NOMO-1 treated with DMSO at 0.1 percent for 48 hours (cell line): ENCODE data around the gene LOX.
"Not testable (repeated sequence)": the region's sequence is repeated elsewhere in the genome, so short reads cannot be mapped to it uniquely, and the experiment has no call there.

Experiments used
- DNase-seq: peaks from one replicate; lab custom pipeline; 2025; ENCODE audit not compliant: unreplicated experiment; lab: John Stamatoyannopoulos, UW

The LOX gene

GRCh38 chr5:122099060-122099790 is 21.2 kb upstream of the LOX start:
- no peak for DNase-seq

GRCh38 chr5:122097391-122097790 is 19.3 kb upstream of the LOX start:
- DNase-seq: no peak

GRCh38 chr5:122095158-122095557 is 17.1 kb upstream of the LOX start:
- DNase-seq: no peak

- DNase-seq: not testable (repeated sequence)
These were observed 16.2 kb upstream of the LOX start for GRCh38 chr5:122094251-122094650.

GRCh38 chr5:122093415-122094180 is 15.5 kb upstream of the LOX start:
- no peak for DNase-seq

GRCh38 chr5:122091936-122092600 is 14.0 kb upstream of the LOX start:
- DNase-seq: no peak

GRCh38 chr5:122089096-122090013 is 11.3 kb upstream of the LOX start:
- DNase-seq: no peak

- no peak for DNase-seq
These were observed 7.0 kb upstream of the LOX start for GRCh38 chr5:122085041-122085440.

GRCh38 chr5:122083535-122083934 is 5.5 kb upstream of the LOX start:
- no peak for DNase-seq

- no peak for DNase-seq
These were observed 3.5 kb upstream of the LOX start for GRCh38 chr5:122081541-122081940.

GRCh38 chr5:122077366-122078115 is 518 bp downstream of the LOX start:
- no peak for DNase-seq

GRCh38 chr5:122076669-122077365 is 1.2 kb downstream of the LOX start:
- DNase-seq: peak; percentile 20

- no peak for DNase-seq
These were observed 2.0 kb downstream of the LOX start for GRCh38 chr5:122076050-122076461.

- DNase-seq: no peak
These were observed 4.2 kb downstream of the LOX start for GRCh38 chr5:122073864-122074263.

GRCh38 chr5:122073018-122073417 is 5.0 kb downstream of the LOX start:
- no peak for DNase-seq

- DNase-seq: no peak
These were observed 10.7 kb downstream of the LOX start for GRCh38 chr5:122067390-122067789.

- DNase-seq: no peak
These were observed 13.1 kb downstream of the LOX start for GRCh38 chr5:122064992-122065391.

- no peak for DNase-seq
These were observed 14.2 kb downstream of the LOX start for GRCh38 chr5:122063836-122064235.

GRCh38 chr5:122062205-122062604 is 15.9 kb downstream of the LOX start:
- no peak for DNase-seq

- no peak for DNase-seq
These were observed 21.1 kb downstream of the LOX start for GRCh38 chr5:122056913-122057312.
